GM18526 (cell line): ENCODE data around the gene CABP1.

Source experiments
- POLR2A ChIP-seq: IDR thresholded peaks from 3 replicates; pipeline ENCODE4 v1.6.1; 2011; ENCODE audit not compliant: insufficient read length; ENCODE audit errors: extremely low read depth

CABP1 gene

GRCh38 chr12:120639771-120640721, at the start of gene CABP1:
Gene CABP1, plus strand, starts transcription at chr12:120640626. Its CDS starts 60 bp downstream, at chr12:120640686.
- TF ChIP-seq POLR2A = no peak

GRCh38 chr12:120590741-120591407, 49.6 kb upstream of the CABP1 start:
- no peak for TF ChIP-seq POLR2A

- TF ChIP-seq POLR2A = no peak
These were observed 48.0 kb upstream of the CABP1 start for GRCh38 chr12:120592121-120593049.

DNA sequence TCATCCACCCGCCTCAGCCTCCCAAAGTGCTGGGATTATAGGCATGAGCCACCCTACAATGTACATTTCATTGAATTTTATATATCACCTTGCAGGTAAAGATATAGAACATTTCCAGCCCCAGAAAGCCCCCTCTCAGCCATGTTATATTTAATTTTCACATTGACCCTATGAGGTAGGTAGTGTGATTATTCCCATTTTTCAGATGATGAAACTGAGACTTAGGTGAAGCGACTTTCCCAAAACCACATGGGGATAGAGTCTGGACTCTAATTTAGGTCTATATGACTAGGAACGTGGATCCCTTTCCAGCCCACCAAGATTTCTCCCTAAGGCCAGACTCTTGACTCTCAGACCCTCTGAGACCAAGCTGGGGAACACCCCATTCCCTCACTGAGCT, 43.5 kb upstream of the CABP1 start:
- no peak for TF ChIP-seq POLR2A

GRCh38 chr12:120597861-120598260, 42.6 kb upstream of the CABP1 start:
- TF ChIP-seq POLR2A = no peak

DNA sequence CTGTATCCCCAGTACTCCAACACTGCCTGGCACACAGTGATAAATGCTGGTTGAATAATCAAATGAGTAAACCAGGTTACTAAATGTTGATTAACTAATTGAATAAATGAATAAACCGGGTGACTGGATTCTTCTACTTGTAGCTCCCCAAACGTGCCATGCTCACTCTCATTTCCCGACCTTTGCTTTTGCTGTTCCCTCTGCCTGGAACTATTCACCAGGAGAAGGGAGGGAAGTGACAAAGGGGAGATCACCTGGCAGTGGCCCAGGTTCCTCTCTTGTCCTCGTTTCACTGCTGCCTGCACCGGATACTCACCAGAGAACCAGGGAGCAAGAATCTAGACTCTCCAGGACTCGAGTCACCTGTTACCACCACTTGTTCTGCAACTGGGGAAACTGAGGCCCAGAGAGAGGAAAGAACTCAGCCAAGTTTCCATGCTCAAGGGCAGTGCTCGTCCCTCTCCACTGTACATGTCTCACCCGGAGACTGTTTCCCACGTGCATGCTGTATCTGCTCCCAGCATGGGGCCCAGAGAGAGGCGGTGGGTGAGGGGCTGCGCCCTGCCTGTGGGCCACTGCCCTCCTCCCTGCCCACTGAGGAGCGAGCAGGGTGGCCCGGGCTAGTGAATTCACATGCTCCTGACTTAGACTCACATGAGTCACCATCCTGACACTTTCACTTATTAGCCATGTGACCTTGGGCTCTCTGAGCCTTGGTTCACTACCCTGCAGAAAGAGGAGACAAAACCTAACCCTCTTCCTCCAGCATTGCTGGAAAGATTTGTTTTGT, 41.6 kb upstream of the CABP1 start:
- no peak for TF ChIP-seq POLR2A

- TF ChIP-seq POLR2A = no peak
These were observed 40.5 kb upstream of the CABP1 start for GRCh38 chr12:120599672-120600552.

DNA sequence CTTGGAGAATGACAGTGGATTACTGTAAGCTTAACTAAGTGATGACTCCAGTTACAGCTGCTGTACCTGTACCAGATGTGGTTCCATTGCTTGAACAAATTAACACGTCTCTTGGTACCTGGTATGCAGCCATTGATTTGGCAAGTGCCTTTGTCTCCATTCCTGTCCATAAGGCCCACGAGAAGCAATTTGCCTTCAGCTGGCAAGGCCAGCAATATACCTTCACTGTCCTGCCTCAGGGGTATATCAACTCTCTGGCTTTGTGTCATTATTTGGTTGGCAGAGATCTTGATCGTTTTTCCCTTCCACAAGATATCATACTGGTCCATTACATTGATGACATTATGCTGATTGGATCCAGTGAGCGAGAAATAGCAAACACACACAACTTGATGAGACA, 29.9 kb upstream of the CABP1 start:
- no peak for TF ChIP-seq POLR2A

DNA sequence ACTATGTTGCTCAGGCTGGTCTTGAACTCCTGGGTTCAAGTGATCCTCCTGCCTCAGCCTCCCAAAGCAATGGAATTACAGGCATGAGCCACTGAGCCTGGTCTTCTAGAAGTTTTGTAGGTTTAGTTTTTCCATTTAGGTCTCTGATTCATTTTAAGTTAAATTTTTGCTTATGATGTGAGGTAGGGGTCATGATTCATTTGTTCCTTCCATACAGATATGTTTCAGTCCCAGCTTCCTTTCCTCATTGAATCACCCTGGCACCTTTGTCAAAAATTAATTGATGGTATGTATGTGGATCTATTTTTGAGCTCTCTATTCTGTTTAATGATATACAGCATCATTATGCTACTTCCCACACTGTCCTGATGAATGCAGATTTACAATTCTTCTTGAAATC, 25.6 kb upstream of the CABP1 start:
- TF ChIP-seq POLR2A = no peak

DNA sequence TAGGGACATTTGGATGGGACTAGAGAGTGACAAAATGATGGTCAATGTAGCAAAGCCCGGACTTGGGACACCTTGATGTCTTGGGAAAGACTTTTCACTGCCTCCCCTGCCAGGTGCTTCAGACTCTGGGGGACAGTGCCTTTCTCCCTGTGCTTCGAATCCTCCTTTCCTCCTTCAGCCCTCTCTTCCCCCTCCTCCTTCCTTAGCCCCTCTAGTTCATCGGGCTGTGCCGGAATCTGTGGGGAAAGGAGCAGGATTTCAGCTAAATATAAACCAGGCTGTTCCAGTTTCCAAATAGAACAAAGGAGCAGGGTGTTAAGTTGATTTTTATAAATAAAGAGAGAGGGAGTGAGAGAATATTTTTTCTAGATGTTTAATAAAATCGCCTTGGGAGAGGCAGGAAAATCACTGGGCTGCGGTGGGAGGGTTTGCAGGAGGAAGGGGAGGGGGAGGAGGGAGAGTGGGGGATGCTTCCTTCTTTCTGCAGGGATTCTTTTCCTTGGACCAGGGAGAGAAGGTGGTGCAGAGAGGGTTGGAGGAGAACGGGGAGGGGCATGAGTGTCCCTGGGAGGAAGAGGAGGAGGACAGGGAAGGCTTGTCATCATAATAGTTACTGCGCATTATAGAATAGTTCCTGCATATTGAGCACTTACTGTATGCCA, 21.3 kb upstream of the CABP1 start:
- TF ChIP-seq POLR2A = no peak

DNA sequence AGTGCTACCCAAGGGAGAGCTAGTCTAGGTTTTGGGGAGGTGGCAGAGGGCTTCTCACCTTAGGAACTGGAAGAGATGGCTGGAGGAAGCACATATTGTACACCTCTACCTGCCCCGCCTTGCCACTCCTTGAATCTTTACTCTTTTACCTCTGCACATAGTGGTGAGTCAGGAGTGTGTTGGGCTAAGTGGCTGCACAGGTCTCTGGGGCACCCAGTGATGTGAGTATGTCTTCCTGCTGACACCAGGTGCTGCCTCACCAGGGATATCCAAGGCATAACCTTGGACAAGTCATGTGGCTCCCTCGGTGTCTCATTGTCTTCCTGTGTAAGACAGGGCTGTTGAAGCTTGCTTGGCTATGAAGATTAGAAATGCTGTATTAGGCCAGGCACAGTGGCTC, 19.8 kb upstream of the CABP1 start:
- no peak for TF ChIP-seq POLR2A

GRCh38 chr12:120625557-120626419, 14.6 kb upstream of the CABP1 start:
- TF ChIP-seq POLR2A = no peak

DNA sequence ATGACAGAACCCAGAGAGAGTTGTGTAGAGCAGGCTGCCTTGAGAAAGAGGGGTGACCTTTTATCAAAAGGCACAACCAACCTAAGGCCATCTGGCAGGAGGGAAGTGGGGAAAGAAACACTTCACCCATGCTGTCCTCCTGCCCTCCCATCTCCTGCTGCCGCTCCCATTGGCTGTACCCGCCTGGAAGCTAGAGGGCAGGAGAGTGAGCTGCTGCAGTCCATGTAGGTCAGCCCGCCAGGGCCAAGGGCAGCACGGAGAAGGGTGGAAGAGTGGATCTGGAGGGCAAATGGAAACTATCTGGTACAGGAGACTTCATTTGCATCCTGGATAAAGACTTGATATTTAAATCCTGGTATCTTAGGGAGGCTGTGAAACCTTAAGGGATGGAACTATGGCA, 11.5 kb upstream of the CABP1 start:
- TF ChIP-seq POLR2A = no peak
